HG03469 (cell line): ENCODE results near the gene TAPT1.
"Not testable (repeated sequence)": the region's sequence is repeated elsewhere in the genome, so short reads cannot be mapped to it uniquely, and the experiment has no call there.

Source experiments
- ATAC-seq: cut with Tn5 transposase; IDR thresholded peaks from one replicate; pipeline ENCODE4 v1.9.1; 2021; ENCODE audit warnings: mild to moderate bottlenecking, moderate library complexity, moderate number of reproducible peaks; ENCODE audit not compliant: unreplicated experiment

TAPT1 gene, protein sequence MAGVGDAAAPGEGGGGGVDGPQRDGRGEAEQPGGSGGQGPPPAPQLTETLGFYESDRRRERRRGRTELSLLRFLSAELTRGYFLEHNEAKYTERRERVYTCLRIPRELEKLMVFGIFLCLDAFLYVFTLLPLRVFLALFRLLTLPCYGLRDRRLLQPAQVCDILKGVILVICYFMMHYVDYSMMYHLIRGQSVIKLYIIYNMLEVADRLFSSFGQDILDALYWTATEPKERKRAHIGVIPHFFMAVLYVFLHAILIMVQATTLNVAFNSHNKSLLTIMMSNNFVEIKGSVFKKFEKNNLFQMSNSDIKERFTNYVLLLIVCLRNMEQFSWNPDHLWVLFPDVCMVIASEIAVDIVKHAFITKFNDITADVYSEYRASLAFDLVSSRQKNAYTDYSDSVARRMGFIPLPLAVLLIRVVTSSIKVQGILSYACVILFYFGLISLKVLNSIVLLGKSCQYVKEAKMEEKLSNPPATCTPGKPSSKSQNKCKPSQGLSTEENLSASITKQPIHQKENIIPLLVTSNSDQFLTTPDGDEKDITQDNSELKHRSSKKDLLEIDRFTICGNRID

DNA sequence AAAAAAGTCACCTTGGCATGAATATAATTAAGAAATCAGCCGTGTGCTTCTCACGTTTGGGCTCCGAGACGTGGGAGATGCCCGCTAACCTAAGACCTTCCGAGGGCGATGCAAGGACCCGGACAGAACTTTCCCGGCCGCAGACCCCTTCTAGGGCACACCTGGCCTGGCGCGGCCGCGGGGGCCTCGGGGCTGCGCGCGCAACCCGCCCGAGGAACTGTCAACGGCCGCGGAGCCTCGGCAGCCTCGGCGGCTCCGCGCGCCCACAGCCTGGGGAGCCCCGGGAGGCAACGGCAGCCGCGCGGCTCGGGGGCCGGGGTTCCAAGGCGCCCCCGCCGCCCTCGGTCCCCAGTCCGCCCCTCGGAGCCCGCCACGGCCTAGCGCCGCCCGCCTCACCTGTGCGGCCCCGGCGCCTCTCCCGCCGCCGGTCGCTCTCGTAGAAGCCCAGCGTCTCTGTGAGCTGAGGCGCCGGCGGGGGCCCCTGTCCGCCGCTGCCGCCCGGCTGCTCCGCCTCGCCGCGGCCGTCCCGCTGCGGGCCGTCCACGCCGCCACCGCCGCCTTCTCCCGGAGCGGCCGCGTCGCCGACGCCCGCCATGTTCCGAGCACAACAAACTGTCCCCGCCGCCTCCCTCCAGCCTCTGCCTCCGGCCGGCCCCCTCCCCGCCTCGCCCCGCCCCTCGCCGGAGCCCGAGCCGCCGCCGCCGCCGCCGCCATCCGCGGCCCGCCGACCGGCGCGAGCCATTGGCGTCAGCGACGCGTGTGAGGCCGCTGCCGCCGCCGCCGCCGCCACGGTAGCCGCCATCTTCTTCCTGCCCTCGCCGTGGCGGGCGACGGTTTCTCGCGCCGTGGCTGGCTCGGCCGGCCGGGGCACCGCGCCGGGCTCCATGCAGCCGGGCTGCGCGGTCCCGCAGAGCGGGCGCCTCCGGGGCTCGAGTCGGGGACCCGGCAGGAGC, at the start of gene TAPT1:
TAPT1 (minus strand) TSS at position 609 of the 953 bp plus-strand sequence; CDS start at position 595, 14 bp downstream.
- peak; percentile 42 for ATAC-seq

DNA sequence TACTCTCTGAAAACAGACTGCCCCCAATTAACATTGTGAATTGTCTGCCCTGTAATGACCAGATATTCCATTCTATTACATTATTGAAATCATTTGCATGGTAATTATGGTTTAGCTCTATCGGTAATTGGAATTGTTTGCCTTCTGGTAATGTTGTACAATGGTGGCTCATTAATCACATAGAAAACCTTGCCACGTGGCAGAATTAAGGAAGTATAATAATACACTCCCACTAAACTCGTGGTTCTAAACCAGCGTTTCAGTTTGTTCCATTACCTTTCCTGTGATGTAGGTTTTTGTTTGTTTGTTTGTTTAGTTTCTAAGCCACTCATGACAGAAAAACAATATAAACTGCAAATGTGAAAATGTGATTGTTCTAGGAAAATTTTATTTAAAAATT, 45.1 kb upstream of the TAPT1 start:
- ATAC-seq = no peak

DNA sequence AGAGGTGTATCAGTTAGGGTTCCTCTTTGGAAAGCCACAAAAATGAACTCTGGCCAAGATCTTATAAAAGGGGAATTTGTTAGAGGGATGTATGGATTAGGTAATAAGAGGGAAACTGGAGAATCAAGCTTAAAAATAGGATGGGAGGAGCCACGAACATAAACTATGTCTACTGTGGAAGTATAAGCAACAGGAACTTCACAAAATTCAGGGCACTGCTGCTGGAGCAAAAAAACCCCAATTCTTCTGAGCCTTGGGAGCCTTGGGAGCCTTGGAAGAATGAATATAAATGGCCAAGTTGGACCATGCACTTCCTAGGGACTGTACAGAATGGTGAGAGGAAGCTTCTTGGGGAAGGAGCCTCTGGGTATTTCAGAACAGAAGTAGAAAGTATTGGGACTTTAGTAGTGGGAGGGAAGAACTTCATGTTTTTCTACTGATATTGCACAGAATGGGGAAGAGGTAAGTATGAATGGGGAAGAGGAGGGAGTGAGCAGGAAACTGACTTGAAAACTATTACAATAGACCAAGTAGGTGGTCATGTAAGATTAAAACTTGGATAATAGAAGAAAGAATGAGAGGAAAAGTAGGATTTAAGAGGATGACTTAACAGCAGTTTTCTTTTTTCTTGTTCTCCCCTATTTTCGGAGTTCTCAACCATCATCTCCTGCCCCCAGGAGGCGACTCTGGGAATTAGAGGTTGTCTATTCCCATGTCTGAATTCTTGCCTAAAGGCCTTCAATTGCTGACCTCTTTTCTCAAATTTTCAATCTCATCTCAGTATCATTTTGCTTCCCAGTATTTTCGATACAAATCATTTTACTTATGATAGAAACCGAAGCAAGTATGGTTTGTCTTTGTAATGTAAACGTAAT, 44.4 kb upstream of the TAPT1 start:
- ATAC-seq = no peak

DNA sequence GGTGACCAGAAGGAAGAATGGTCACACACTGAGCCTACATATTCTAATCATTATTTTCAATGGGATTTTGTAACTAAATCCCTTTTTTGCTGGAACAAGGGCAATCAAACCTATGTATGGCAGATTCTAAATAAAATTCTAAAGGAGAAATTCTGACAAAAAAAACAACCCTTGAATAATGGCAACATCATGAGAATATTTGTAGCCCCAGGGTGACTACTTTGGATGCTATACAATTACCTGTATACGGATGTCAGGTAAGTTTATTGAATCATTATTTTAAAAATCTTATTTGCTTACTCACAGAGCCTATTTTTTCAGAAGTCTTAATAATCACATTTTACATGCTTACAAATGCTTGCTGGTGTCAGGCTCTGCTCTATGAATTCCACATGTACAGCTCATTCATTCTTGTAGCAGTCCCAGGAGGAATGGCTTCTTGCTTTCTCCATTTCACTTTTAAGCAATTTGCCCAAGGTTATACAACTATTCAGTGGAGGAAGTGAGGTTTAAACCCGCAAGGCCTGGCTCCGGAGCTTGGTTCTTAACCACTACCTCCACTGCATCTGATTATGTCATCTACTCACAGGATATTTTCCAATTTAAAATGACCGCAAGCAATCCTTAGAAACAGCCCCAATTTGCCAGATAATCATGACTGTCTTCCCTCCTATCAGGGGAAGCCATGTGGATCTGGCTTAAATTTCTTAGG, 43.6 kb upstream of the TAPT1 start:
- ATAC-seq = not testable (repeated sequence)

DNA sequence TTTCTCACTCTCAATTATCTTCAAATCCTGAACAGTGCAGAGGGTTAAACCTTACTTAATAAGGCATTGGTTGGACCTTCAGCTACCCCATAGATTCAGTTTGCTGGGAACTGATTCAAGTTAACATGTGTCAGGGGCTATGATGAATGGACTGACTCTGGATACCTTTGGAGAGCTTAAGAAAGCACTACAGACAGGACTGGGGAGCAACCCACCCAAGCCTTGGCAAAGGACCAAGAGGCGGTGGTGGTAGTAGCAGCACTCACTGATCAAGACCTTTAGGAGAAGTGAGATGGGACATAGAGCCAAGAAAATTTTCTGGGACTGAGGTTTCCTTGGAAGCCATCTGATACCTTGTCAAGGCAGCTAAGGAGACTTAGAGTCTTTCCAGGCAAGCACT, 43.0 kb upstream of the TAPT1 start:
- no peak for ATAC-seq

DNA sequence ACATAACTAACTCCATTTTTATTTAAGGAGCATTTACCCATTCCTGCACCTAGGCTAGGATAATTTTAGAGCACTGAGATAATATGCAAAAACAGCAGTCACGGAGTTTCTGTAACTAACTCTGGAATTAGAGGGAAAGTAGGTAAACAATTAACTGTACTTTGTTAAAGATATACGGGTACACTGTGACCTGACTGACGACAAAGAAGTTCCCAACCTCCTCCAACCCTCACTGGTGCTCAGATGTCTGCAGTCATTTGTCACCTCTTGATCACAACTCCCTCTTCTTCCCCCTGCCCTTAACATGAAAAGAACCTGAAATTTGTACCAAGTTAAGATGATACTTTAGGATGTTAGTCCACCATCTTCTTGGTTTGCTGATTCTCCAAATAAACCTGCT, 42.0 kb upstream of the TAPT1 start:
- ATAC-seq = no peak

DNA sequence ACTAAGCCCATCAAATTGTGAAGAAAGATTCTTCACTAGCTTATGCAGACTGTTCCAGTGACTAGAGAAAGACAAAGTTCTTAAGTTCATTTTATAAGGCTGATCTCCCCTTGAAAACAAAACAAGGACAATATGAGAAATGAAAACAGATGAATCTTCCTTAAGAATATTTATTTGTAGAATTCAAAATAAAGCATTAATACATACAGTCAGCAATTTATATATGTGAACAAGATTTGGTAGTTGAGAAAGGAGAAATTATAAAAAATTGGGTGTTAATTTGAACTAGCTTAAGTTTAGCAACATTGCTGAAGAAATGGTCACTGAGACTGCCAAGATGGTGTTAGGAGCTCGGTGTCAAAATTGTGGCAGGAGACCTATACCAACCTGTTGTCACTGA, 41.4 kb upstream of the TAPT1 start:
- ATAC-seq = no peak

DNA sequence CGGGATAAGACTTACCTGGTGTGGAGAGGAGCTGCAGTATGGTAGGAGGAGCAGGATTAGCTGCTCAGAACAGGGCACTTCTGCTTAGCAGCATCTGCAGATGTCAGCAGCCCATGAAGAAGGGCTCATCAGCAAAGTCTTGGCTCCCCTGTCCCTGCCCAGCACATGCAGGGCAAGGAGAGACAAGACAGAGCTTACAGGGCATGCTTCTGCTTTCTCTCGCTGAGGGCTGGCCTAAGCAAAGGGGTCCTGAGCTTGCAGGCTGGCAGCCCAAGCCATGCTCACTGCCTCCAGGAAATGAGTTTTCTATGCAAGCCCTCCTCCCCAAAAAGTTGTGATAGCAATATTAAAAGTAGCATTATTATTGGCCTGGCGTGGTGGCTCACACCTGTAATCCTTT, 39.5 kb upstream of the TAPT1 start:
- ATAC-seq = no peak

DNA sequence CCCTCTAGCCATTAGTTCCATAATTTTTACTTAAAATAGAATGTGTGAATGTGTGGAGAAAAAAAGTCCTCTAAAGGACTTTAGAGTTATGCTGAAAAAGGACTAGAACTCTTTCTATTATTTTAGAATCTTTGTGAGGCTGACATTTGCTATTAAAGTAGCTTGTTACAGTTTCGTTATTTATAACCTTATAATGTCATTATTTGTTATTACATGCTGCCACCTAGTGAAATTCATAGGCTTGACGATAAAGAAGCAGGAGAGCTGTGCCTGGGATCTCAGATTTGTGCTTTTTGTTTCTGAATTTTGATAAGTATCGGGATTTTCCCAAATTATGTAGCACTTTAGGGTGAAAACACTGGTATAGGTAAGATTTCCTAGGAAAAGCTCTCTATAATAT, 38.5 kb upstream of the TAPT1 start:
- ATAC-seq = peak; percentile 41

DNA sequence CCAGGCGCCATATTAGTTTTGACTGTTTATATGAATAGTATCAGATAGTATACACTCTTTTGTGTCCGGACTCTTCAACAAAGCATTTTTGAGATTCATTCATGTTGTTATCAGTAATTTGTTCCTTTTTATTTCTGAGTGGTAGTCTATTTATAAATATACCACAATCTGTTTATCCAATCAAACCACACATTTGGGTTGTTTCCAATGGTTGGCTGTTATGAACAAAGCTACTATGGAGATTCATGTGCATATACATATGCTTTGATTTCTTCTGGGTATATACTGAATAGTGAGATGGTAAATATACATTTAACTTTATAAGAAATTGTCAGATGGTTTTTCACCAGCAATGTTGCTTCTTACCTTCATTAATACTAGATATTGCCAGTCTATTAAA, 36.8 kb upstream of the TAPT1 start:
- ATAC-seq = no peak

DNA sequence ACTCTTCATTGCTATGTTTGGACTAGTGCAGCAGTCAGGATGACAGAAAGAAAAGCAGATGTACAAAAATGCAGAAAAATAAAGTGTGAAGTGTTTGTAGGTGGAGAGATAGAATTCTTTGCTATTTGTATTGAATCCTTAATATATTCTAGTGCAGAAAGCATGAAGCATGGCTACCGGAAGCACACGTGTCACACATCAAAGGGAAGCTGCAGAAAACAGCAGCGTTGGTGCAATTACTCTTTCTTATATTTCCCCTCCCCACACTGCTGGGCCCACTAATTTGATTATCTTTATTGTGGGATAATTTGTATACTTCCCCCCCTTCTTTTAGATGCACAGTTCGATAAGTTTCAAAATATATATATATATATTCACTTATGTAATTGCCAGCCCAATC, 35.9 kb upstream of the TAPT1 start:
- no peak for ATAC-seq

DNA sequence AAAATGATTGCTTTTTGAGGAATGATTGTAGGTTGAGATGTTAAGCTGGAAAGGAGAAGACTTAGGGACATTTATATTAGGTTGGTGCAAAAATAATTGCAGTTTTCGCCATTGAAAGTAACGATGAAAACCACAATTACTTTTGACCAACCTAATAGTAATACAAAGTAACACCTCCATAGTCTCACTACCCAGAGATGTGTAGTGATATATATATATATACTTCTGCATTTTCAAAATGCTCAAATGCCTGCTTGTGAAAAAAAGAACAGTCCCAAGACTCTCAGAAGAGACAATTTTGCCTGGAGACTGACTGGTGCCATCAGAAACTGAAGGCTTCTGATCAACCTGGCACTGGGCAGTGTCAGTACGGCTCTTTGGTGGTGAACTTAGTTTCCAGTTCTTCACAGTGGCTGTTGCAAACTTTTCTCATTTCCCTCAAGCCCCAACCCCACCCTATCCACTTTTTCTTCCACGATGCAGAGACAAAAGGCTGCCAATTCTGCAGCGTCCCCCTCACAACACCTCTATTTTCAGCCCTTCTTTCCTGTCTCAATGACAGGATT, 35.1 kb upstream of the TAPT1 start:
- no peak for ATAC-seq

DNA sequence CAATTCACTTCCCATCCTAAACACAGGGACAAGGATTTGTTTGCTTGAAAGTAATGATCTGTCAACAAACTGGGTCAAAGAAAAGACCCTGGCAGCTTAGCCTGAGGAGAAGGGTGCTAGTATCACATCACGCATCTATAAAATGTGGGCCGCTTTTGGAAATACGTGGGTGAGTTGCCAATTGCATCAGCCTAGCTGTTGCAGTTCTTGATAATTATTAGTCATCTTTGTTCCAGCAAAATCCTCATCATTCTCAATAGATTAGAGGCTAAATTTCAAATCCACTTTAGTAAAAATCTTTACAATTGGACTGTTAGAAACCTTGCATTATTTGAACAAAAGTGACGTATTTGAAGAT, 33.6 kb upstream of the TAPT1 start:
- no peak for ATAC-seq

DNA sequence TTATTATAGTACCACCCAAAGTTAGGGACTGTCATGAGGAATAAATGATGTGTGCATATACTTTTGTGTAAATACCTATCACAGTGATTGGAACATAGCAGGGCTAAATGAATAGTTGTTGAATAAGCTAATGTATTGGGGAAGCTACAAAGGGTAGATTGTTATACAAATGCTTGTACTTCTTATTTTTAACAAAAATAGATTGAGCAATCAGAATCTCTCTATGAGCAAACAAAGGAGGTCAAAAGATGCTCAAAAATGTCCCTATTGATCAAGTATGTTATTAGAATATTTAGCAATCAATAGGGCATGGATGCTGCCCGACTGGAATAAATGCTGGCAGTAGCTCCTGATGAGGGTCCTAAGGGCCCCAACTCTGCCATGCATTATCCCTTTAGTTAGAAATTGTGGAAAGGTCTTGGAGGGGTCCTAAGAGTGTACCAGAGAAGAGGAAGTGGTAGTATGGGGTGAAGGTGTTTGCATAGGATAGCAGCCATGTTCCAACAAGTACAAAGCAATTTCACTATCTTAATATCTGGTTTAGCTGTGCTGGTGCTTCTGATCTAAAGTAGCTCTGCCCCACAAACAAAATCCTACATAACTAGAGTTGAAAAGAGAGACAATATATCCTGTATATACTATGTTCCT, 33.1 kb upstream of the TAPT1 start:
- ATAC-seq = no peak

DNA sequence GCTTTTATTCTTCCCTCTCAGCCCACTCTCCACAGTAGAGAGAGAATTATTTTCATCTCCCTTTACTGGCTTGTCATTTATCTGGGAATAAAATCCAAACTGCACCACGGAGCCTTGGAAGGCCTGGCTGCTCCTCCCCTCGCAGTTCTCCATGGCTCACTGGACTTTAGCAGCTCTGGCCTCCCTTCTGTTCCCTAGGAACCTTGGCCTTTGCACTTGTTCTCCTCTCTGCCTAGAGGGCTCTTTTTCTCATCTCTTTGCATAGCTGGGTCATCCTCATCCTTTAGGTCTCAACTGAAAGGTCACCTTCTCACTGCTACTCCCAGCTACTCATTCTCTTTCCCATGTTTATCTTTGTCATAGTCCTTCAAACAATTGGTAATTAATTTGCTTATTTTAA, 31.3 kb upstream of the TAPT1 start:
- ATAC-seq = no peak

DNA sequence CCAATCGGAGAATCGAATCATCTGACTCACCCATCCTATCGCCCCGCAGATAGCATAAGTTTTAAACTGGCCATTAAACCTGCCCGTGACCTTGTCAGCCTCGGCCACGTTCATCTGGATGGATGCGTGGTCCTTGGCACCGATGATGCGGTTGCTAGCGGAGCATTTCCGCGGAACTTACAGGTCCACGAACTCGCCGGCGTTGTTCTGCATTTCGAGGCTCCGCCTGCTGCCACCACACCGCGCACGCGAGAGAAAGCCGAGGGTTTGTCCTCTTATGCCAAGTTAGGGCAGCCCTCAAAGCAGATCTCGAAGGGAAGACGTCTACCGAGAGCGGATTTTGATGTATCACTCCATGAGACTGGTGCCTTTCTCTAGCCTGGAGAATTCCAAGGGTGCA, 30.1 kb upstream of the TAPT1 start:
- no peak for ATAC-seq

DNA sequence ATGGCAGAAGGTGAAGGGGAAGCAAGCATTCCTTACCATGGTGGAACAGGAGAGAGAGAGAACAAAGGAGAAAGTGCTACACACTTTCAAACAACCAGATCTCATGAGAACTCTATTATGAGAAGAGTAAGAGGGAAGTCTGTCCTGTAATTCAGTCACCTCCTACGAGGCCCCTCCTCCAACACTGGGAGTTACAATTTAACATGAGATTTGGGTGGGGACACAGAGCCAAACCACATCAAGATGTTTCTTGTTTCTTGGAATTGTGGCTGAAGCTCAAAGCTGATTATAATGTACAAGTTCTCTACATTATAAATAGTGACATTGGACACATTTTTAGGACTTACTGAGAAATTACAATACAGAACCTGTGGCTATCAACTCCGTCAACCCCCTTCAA, 29.5 kb upstream of the TAPT1 start:
- ATAC-seq = no peak

DNA sequence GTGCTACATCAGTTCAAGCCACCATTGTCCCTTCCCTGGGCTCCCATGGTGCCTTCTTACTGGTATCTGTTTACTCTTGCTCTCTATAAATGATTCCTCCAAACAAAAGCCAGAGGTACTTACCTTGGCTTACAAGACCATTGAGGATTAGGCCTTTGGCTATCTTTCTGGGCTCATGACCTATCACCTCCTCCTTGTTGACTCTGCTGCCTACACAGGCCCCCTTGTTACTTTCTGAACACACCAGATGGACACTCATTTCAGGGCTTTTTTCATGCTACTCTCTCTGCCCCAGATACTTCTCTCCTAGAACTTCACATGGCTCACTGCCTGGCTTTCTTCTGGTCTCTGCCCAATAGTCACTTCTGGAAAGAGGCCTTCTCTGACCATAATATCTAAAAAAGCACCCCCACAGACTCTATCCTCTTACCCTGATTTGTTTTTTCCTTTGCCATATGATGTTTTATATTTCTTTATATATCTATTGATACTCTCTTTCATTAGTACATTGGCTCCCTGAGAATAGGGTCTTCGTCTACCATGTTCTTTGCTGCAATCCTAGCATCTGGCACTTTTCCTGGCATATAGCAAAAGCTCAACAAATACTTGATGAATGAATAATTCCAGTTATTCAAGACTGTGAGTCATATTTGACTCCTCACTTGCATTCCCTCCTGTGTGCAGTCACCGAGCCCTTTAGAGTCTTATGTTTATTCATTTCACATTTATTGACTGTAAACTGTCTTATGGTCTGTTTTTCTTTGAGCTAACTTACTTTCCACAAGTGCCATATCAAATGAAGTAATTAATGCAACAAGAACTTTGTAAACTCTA, 27.1 kb upstream of the TAPT1 start:
- no peak for ATAC-seq
